Mammary epithelial cell (primary cell): ENCODE data around the gene CST7.

ENCODE experiments used
- CTCF ChIP-seq, 2 donors: IDR thresholded peaks in 1 of 2; conservative IDR thresholded peaks in 1 of 2; 2 replicates each; pipeline ENCODE4 v1.5.1; 2011 to 2012; ENCODE audit warnings: inconsistent platforms in 2 of 2, low read length in 2 of 2, mild to moderate bottlenecking in 2 of 2, control low read depth in 1 of 2, low read depth in 1 of 2; ENCODE audit not compliant: insufficient read depth in 1 of 2; ENCODE audit errors: extremely low read depth in 1 of 2
- EZH2 ChIP-seq: IDR thresholded peaks from 2 replicates; pipeline ENCODE4 v1.6.1; 2012; ENCODE audit warnings: low read length, inconsistent platforms, borderline replicate concordance

DNA sequence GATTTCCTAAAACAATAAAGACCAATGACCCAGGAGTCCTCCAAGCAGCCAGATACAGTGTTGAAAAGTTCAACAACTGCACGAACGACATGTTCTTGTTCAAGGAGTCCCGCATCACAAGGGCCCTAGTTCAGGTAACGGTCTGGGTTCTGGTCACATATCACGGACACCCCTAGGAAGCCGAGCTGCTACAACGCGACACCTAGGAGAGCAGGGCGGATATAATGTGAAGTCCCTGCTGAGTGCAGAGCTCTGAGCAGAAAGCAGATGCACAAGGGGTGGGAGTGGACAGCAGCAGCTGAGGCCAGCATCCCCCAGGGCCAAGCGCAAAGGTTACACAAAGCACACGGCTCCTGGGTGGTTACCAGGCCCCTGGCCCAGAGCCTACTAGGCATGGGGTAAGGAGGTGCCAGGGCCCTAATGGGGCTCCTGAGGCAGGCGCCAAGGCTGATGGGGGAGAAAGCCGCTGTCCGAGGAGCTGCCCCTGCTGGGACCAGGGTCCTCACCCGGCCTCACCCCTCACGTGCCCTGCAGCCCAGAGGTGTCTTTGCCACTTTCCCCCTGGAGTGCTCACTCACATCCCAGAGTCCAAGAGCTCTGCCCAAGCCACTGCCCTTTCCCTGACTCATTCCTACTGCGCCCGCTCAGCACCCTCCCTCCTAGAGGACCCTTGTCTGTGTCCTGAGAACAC lies 8.4 kb downstream of the CST7 start:
- TF ChIP-seq CTCF (conservative IDR thresholded peaks at IDR 0.05 in 1 of 2, IDR thresholded peaks at IDR 0.05 in 1 of 2; ENCODE audit: extremely low read depth in 1 of 2, insufficient read depth in 1 of 2, low read depth in 1 of 2, low read length in 2 of 2), result no peak
- no peak for TF ChIP-seq EZH2
